Measurements from ENCODE around the gene NAALADL2.

DNA sequence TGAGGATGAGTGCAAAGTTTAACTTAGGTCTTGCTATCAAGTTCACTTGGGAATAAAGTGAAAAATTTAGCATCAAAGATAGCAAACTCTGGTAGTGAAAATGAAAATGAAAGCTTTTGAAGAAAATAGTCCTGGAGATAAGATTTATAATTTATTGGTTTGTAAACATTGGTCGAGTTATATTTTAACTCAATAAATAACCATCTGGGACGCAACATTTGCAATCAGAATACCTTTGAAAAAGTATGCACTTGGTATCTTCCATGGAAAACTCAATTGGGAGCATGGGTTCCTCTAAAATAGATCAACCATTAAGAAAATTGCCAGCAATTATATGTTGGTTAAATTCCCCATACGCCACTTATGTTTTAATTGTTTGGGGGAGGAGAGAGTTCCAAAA lies 209.5 kb downstream of the NAALADL2 start:
- no peak for TF ChIP-seq CTCF (conservative IDR thresholded peaks at IDR 0.05 in 1 of 2, IDR thresholded peaks at IDR 0.05 in 1 of 2; ENCODE audit: low read depth in 1 of 2, low read length in 2 of 2)
- TF ChIP-seq EZH2 (IDR thresholded peaks at IDR 0.05; ENCODE audit: low read length, missing control alignments) = no peak
